HEK293T (cell line): ENCODE measurements around the gene CD81.

Experiments
- NFRKB ChIP-seq: fragments of 450-650 bp; IDR thresholded peaks from 2 replicates; pipeline ENCODE4 v1.6.1; 2016; ENCODE audit warnings: mild to moderate bottlenecking, moderate library complexity
- SP1 ChIP-seq: fragments of 450-650 bp; IDR thresholded peaks from 2 replicates; pipeline ENCODE4 v1.6.1; 2017
- SUZ12 ChIP-seq: fragments of 450-650 bp; IDR thresholded peaks from 2 replicates; pipeline ENCODE4 v1.6.1; 2016; ENCODE audit warnings: mild to moderate bottlenecking

GRCh38 chr11:2415171-2415570 lies 38.1 kb downstream of the CD81 start:
- no peak for TF ChIP-seq NFRKB
- no peak for TF ChIP-seq SP1
- TF ChIP-seq SUZ12 = no peak
